GM21390 (cell line): ENCODE data around the gene TMEM225B.
"Not testable (repeated sequence)": the region's sequence is repeated elsewhere in the genome, so short reads cannot be mapped to it uniquely, and the experiment has no call there.

Source experiments
- ATAC-seq: cut with Tn5 transposase; IDR thresholded peaks from one replicate; pipeline ENCODE4 v1.9.1; 2021; ENCODE audit not compliant: unreplicated experiment

Gene TMEM225B

DNA sequence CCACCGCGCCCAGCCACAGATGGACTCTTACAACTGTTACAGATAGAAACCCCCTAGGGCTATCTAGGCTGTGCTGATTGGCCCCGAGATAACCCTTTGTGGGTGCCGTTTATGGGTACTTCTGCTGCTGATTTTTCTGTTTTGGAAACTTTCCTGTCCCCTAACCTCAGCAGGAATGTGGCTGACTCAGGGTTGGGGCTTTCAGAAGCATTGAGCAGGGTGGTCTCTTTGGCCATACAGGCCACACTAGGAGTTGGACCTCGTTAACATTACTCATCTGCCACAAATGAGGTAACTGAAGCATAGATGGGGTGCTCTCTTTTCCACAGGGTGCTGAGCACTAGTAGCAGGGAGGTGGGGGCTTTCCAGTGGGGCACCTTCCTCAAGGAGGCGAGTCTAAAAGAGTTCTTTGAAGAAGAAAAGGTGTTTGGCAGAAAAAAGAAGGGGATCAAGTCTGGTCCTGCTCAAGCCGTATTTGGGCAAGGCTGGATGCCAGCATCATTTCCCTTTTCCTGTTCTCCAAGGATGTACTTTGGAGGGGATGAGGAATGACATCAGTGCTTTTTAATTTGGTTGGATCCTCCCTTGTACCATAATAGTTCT lies 25.1 kb downstream of the TMEM225B start:
- ATAC-seq = no peak

DNA sequence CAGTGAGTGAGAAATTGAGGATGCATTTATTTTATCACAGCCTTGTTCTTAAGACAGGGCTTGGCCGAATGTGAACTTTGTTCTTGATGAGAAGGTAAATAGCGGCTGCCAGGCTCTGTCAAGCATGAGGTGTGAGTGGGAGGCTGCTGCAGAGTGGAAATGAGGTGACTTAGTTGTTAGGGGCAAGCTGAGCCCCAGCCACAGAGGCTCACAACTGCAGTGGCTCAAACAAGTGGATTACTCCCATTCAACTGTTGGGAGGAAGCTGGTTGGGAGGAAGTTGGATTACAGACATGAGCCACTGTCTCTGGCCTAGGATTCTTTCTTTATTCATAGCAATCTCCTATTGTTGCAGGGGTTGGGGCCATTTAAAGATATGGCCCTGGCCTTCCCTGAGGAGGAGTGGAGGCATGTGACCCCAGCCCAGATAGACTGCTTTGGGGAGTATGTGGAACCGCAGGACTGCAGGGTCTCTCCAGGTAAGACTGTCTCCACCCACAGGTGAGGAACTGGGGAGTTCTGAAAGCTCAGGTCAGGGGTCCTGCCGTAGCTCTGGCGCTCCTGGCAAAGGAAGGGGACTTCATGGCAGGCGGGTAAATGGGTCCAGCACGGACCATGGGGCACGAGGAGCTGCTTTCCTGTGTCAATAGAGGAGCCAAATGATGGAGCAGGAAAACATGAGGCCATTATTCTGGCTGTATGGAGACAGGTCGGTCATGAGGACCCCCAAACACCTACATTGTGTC lies 25.8 kb downstream of the TMEM225B start:
- ATAC-seq = no peak

DNA sequence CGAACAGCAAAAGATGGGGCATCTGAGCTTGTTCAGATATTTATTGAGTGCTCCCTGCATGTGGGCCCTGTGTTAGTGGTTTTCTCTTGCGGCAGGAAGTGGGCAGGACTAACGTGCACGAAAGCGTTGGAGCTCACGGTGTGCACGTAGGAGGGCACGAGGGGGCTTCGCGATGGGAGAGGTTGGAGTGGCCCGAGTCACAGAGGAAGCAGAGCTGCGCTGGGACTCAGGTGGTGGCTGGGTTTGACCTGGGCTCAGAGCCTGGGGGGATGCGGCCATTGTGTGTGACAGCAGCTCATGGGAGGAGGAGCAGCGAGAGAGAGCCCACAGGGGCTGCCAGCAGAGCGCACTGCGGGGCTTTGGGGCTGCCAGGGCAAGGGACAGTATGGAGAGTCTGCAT lies 26.4 kb downstream of the TMEM225B start:
- no peak for ATAC-seq

DNA sequence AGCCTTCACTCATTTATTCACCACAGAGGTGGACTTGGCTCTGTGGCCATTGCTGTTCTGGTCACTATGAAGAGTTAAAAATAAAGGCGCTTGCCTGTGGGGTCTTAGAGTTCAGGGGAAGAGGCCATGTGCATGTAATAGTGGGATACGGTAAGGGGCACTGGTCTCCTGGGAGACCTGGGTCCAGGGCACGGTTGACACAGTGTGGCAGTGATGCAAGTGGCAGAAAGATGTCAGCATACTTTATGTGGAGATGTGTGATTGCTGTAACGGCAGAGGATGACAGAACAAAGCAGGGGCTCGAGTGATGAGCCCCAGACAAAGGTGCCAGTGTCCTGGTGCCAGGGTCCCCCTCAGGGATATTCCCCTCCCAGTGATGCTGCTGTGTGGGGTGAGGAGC lies 27.3 kb downstream of the TMEM225B start:
- no peak for ATAC-seq

DNA sequence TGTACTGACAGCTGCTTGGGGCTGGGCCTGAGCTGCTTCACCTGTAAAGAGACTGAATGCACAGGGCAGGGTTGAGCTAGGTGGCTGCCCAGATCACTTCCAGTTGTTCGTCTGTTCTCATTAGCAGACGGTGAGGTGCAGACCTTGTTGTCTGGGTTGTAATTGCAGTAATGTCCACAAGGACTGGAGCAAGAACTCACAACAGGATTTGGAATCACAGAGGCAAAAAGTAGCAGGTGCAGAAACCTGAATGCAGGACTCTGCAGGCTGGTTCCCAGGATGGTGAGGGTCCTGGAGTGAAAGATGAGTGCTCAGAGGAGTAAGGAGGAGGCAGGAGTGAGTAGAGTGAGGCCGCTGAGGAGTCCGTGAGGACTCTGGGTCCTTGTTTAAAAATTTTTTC lies 27.9 kb downstream of the TMEM225B start:
- ATAC-seq = no peak

DNA sequence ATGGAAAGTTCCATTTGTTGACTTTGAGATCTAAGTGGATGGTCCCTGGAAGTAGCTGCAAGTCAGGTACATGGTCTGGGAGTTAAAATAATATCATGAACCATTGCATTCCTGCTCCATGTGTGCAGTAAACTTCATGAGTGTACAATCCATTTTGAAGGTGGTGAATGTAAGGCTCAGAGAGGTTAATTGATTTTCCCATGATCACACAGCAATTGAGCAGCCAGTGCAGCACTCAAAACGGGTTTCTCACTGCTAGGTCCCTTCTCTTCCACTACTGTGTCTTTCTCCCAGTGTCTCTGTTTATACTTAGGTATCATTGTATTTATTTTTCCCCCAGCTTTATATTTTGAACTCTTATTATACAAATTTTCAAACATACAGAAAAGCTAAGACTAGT lies 28.6 kb downstream of the TMEM225B start:
- no peak for ATAC-seq

DNA sequence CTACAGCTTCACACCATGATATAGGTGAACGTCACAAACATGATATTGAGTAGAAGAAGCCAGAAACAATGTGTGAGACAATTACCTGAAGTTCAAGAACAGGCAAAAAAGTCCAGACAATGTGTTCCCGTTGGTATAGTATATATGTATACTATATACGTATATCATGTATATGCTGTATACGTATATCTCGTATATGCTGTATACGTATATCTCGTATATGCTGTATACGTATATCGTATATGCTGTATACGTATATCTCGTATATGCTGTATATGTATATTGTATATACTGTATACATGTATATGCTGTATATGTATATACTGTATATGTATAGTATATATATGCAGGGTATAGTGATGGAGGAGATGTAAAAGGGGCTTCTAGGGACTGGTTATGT lies 29.4 kb downstream of the TMEM225B start:
- no peak for ATAC-seq

DNA sequence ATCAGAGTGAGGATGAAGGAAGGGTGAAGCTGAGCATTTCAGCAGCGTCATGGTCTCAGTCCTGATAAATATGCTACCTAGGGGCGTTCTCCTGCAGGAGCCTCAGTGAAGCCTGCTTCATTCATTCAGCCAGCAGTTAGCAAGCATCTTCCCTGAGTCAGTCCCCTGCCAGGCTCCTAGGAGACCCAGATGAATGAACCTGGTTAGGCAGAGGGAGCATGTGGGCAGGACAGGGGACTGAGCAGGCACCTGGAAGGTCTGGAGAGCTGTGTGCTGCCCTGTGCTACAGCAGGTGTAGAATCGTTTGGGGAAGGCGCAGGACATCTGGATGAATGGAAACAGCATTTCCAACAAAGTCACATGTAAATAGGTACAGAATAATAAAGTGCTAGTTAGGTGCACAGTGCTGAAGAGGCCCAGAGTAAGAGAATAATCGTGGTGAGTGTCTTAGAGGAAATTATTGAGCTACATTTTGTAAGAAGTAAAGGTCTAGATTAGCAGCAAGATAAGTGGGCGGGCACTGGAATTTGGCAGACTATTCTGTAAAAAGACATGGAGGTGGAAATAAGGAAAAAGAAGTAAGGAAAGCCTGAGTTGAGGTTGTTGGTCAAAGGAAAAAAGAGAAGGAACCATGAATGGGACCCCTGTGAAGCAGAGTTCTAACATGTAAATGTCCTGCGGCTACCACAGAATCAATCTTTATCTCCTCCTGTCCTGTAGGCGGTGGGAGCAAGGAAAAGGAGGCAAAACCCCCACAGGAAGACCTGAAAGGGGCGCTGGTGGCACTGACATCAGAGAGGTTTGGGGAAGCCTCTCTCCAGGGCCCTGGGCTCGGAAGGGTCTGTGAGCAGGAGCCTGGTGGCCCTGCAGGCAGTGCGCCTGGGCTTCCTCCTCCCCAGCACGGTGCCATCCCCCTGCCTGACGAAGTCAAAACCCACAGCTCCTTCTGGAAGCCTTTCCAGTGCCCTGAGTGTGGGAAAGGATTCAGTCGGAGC lies 30.7 kb downstream of the TMEM225B start:
- ATAC-seq = no peak

DNA sequence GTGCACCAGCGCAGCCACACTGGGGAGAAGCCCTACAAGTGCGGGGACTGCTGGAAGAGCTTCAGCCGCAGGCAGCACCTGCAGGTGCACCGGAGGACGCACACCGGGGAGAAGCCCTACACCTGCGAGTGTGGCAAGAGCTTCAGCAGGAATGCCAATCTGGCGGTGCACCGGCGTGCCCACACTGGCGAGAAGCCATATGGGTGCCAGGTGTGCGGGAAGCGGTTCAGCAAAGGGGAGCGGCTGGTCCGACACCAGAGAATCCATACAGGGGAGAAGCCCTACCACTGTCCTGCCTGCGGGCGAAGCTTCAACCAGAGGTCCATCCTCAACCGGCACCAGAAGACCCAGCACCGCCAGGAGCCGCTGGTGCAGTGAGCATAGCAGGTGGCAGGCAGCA lies 31.6 kb downstream of the TMEM225B start:
- no peak for ATAC-seq

DNA sequence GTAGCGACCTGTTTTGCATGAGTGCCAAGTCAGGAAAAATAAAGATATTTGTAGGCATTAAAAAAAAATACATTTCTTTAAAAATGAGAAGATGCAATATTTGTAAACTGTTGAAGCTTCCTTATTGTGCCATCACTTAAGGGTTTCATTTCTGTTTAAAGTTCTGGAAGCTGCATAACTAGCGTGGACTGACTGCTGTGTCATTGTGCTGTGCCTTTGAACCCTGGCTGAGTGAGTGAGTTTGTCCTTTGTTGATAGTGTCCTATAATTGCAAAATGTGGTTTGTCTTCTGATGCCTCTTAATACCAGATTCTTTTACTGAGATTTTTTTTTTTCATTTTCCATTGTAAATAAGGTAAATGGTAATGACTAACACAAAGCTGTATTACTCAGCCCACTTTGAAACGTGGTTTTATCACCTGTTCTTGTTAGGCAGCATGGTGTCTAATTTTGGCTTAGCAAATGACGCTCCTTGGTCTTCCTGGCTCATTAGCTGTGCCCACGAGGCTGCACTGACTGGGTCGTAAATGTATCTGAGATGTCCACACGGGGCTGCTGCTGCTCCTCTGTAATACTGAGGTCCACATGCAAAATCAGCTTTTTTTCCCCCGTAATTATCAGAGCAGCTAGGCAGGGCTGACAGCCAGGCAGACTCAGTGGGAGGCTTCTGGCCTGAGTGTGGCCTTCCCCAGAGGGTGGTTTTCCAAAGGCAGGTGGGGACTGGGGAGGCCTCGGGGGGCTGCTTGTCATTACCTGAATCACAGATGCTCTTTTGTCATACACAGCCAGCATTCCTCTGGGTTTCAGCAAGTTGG lies 33.4 kb downstream of the TMEM225B start:
- ATAC-seq = no peak

DNA sequence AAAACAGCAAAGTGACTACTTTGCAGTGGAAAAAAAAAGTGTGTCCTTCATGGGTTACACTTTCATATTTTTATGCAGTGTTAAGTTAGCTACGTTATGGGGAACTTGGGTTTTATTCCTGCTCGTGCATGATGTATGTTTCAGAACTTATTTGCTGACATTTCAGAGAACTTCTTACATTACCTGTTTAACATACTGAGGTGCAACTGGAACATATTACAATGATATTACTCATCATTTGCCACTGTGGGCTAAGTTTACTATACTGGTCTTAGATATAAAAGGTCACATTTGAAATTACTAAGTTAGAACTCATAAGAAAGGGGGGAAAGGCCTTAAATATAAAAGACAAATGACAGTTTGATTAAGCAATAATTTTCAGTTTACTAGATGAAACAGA lies 39.3 kb downstream of the TMEM225B start:
- ATAC-seq = not testable (repeated sequence)

DNA sequence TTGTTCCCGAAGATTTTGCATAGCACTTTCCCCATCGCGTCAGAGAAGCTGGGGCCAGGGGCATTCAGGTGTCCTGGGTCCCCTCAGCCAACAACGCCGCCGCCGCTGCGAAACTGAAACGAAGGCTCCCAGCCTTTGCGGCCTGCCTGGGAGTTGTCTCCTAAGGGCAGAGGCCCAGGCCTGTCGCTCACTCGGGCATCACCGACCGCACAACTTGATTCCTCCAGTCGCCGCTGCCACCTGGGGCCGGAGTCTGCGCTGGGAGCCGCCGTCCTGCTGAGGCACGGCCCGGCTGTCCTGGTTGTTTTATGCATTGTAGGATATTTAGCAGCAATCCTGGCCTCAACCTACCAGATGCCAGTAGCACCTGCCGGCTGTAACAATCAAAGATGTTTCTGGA lies 40.7 kb downstream of the TMEM225B start:
- no peak for ATAC-seq

DNA sequence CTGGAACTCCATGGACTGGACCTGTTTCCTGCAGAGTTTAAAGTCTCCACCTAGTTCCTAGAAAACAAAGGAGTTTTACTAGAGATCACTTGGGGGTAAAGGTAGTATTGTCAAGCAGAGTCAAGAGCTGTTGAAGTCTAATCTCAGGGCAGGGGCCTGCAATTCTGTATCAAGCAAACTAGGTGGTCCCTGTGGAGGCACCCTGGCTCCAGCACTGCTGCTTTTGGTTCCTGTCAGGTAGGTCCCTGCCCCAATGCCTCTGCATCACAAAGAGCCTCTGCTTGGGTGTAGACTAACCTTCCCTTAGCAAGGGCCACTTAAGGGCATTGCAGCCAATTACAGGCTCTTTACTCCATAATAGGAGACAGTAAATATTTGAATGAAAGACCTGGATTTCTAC lies 41.2 kb downstream of the TMEM225B start:
- ATAC-seq = no peak

DNA sequence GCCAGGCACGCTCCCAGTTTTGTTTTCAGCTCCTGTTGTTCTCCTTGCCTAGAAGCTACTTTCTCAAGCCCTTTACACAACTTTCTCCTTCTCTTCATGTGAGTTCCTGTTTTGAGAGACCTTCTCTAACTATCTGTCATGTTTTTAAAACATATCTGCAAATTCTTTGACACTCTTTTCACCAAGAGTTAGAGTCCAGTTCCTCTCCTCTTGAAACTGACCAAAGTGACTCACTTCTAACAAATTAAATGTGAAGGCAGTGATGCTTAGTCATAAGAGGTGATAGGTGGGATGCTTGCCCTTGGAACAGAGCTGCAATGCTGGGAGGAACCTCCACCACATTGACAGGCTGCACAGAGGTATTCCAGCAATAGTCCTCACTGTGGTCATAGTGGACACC lies 44.0 kb downstream of the TMEM225B start:
- ATAC-seq = no peak

DNA sequence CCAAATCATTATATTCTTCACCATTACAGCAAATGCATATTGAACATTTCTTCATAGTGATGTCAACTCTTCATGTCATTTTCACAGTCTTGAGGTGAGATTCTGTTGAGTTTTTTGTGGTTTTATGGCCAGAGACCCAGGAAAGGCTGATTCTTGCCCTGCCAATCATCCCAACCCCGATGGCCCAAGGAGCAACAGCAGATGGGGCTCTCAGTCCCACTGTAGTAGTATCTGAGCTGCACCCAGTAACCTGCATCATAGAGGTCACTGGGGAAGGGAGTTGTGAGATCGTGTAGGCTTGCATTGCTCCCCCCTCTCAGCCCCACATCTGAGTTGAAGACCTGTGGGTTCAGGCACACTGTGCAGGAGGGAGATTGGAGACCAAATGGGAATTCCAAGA lies 45.4 kb downstream of the TMEM225B start:
- no peak for ATAC-seq

DNA sequence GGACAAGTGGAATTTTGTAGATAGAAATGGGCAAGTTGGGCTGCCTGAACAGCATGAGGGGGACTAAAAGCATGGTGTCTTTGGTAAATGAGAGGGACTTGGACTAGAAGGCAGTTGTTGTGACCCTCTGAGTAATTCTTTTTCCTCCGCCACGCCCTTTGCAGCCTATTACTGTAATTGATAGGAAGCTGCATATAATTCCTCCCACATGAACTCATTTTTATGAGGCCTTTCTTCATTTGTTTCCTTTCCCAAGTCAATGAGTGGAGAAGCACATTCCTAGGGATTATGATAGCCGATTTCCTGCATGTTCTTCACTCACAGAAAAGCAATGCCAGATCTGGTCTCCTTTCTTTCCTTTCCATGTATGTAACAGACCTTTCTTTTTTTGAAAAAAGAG lies 46.4 kb downstream of the TMEM225B start:
- ATAC-seq = no peak

DNA sequence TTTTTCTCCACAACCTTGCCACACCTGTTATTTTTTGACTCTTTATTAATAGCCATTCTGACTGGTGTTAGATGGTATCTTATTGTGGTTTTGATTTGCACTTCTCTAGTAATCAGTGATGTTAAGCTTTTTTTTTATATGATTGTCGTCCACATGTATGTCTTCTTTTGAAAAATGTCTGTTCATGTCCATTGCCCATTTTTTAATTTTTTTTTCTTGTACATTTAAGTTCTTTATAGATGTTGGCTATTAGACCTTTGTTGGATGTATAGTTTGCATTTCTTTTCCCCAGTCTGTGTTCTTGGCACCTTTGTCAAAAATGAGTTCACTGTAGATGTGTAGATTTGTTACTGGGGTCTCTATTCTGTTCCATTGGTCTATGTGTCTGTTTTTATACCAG lies 47.5 kb downstream of the TMEM225B start:
- ATAC-seq = no peak

DNA sequence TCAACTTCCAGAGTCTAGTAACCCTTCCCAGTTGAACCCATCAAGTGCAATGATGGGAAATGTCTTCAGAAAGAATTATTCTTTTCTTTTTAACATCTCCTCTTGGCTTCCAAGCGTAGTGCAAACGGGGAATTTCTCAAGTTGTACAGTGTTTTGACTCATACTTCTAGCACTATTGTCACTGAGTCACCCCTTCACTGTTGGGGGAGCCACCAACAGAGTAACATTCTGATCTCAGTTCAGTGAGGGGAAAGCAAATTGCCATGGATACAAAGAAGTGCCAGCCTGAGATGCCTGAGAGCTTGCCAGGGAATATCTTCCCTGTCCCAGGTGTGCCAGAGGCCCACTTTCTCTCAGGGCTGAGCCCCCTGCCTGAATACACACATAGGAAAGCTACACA lies 50.8 kb downstream of the TMEM225B start:
- ATAC-seq = no peak

DNA sequence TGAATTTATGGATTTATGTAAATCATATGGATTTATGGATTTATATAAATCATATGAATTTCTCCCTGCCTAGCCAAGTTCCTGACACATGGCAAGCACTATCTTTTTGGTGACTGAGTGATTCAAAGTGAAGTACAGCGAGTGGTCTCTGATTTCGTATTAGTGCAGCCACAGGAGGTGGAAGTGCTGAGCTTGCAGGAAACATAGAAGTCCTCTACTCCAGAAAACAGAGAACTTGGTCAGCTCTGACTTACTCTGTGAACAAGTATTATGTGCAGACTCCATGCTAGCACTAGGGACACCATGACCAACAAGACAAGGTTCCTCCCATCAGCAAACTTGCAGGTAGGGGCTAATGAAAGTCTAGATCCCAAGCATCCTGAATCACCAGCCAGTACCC lies 53.2 kb downstream of the TMEM225B start:
- no peak for ATAC-seq

DNA sequence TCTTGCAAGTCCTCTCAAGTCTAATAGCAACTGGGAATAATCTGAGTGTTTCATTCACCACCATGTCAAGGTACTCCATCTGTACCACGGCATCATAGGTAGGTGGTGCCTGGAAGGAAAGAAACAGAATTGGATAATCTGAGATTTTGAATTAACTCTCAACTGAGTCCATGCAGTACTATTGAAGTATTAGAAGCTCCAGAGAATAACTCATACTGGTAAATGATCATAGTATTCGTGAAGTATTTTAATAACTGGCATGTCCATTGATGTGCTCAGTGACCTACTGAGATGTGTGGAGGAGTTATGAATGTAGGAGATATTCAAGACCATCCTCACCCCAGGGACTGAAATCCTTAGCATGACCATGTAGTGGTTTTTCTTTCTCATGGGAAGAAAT lies 54.6 kb downstream of the TMEM225B start:
- ATAC-seq = no peak

DNA sequence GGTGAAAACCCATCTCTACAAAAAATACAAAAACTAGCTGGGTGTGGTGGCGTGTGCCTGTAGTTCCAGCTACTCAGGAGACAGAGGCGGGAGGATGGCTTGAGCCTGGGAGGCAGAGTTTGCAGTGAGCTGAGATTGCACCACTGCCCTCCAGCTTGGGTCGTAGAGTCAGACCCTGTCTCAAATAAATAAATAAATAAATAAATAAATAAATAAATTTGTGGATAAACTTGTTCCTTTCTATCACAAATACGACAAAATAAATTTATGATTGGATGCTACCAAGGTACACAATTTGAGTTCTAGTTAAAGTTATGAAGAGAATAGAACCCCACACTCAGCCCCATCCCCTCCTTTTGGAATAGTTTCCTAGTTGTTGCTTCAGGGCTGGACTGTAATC lies 55.2 kb downstream of the TMEM225B start:
- not testable (repeated sequence) for ATAC-seq
